ENCODE data around the gene CAMK2G.

DNA sequence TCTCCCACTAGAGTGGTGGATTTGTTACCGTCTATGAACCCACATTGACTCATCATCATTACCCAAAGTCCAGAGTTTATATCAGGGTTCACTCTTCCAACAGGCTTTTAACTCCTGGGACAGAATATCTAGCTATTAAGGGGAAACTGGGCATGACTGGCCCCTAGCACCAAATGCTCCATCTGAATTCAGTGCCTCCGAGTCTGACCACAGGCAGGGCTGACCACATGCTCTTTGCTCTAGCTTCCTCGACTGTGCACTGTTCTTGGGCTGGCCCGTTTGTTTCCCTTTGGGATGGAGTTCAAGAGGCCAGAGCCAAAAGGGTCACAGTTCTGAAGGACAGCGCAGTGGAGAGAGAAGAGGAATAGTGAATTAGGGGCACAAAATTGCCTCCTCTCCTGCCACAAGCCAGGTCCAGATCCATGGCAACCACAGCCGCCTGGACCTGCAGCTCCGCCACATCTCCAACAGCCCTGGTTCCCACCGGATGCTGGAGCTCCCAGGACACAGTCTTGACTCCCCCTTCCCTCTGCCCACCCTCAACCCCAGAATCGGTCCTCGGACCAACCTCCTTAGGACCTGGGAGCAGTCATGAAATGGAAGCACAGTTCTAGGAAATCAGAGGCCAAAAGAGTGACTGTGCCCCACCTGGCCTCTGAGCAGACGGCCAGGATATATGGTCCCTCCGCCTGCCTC lies 16.2 kb downstream of the CAMK2G start:
- TF ChIP-seq, protein P1, sequence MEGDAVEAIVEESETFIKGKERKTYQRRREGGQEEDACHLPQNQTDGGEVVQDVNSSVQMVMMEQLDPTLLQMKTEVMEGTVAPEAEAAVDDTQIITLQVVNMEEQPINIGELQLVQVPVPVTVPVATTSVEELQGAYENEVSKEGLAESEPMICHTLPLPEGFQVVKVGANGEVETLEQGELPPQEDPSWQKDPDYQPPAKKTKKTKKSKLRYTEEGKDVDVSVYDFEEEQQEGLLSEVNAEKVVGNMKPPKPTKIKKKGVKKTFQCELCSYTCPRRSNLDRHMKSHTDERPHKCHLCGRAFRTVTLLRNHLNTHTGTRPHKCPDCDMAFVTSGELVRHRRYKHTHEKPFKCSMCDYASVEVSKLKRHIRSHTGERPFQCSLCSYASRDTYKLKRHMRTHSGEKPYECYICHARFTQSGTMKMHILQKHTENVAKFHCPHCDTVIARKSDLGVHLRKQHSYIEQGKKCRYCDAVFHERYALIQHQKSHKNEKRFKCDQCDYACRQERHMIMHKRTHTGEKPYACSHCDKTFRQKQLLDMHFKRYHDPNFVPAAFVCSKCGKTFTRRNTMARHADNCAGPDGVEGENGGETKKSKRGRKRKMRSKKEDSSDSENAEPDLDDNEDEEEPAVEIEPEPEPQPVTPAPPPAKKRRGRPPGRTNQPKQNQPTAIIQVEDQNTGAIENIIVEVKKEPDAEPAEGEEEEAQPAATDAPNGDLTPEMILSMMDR (IDR thresholded peaks at IDR 0.05), result no peak
- no peak for TF ChIP-seq POLR2A (IDR thresholded peaks at IDR 0.05)

All from heart left ventricle (tissue), 13 donors.